ENCODE results near the gene CSNK1G1.
"Not testable (repeated sequence)": the region's sequence is repeated elsewhere in the genome, so short reads cannot be mapped to it uniquely, and the experiment has no call there.

The CSNK1G1 gene

GRCh38 chr15:64355944-64356709 lies at the start of gene CSNK1G1:
TSS of gene CSNK1G1 (minus strand) at chr15:64356173. CDS start at chr15:64300499, 55,674 bp downstream.
- peak; percentile 98 for DNase-seq

GRCh38 chr15:64400583-64400982 lies 44.6 kb upstream of the CSNK1G1 start:
- DNase-seq: no peak

GRCh38 chr15:64398575-64398974 lies 42.6 kb upstream of the CSNK1G1 start:
- DNase-seq: no peak

- DNase-seq: no peak
These were observed 40.8 kb upstream of the CSNK1G1 start for GRCh38 chr15:64396789-64397188.

- not testable (repeated sequence) for DNase-seq
These were observed 36.5 kb upstream of the CSNK1G1 start for GRCh38 chr15:64392471-64392870.

- DNase-seq: no peak
These were observed 33.1 kb upstream of the CSNK1G1 start for GRCh38 chr15:64389036-64389435.

- DNase-seq: peak; percentile 97
These were observed 31.7 kb upstream of the CSNK1G1 start, which contains the start of gene TRIP4 for GRCh38 chr15:64387562-64388168. TSS of gene TRIP4 (plus strand) at chr15:64387836. CDS start at chr15:64387864, 28 bp downstream.

- no peak for DNase-seq
These were observed 30.3 kb upstream of the CSNK1G1 start for GRCh38 chr15:64386291-64386690.

GRCh38 chr15:64383760-64384159 lies 27.8 kb upstream of the CSNK1G1 start:
- no peak for DNase-seq

- peak; percentile 97 for DNase-seq
These were observed 25.2 kb upstream of the CSNK1G1 start, which contains the start of gene PCLAF for GRCh38 chr15:64381000-64381751. TSS of gene PCLAF (minus strand) at chr15:64381441. CDS start at chr15:64381371, 70 bp downstream.

- DNase-seq: not testable (repeated sequence)
These were observed 24.3 kb upstream of the CSNK1G1 start for GRCh38 chr15:64380130-64380870.

- DNase-seq: no peak
These were observed 23.4 kb upstream of the CSNK1G1 start for GRCh38 chr15:64379216-64379960.

GRCh38 chr15:64373360-64373759 lies 17.4 kb upstream of the CSNK1G1 start:
- DNase-seq: no peak

- DNase-seq: not testable (repeated sequence)
These were observed 15.4 kb upstream of the CSNK1G1 start for GRCh38 chr15:64371383-64371782.

- DNase-seq: no peak
These were observed 13.2 kb upstream of the CSNK1G1 start for GRCh38 chr15:64369078-64369607.

- DNase-seq: no peak
These were observed 5.3 kb upstream of the CSNK1G1 start for GRCh38 chr15:64361259-64361658.

GRCh38 chr15:64356710-64357040 lies 702 bp upstream of the CSNK1G1 start:
- no peak for DNase-seq

- DNase-seq: no peak
These were observed 527 bp downstream of the CSNK1G1 start for GRCh38 chr15:64355348-64355943.

- DNase-seq: no peak
These were observed 1.2 kb downstream of the CSNK1G1 start for GRCh38 chr15:64354688-64355344.

- DNase-seq: no peak
These were observed 4.7 kb downstream of the CSNK1G1 start for GRCh38 chr15:64351265-64351664.

GRCh38 chr15:64349375-64349774 lies 6.6 kb downstream of the CSNK1G1 start:
- no peak for DNase-seq
